K562 (cell line): ENCODE data around the gene FBXO28. TPM values are rescaled to one million over a fixed set of nuclear protein-coding genes. Genes with fewer than 3 reads are reported as not detected.

Experiments
- EP300 ChIP-seq: IDR thresholded peaks from 2 replicates; pipeline ENCODE4 v1.6.1; 2012; ENCODE audit warnings: low read length, improper control_type of control experiment
- GTF2A2 ChIP-seq: IDR thresholded peaks from 2 replicates; pipeline ENCODE4 v1.6.1; 2016; ENCODE audit warnings: mild to moderate bottlenecking, missing genetic modification characterization, missing compliant biosample characterization
- JUNB ChIP-seq: fragments of 450-650 bp; formaldehyde crosslinking; conservative IDR thresholded peaks from 2 replicates; pipeline ENCODE4 v1.4.0; 2020; ENCODE audit warnings: mild to moderate bottlenecking
- NCOA6 ChIP-seq: fragments of 450-650 bp; IDR thresholded peaks from 2 replicates; pipeline ENCODE4 v1.6.1; 2017; ENCODE audit warnings: mild to moderate bottlenecking
- PPARD ChIP-seq: fragments of 250-450 bp; sonication (Bioruptor Pico); IDR thresholded peaks from 2 replicates; pipeline ENCODE4 v1.8.0; 2022; ENCODE audit warnings: inconsistent platforms, mild to moderate bottlenecking, moderate library complexity
- RBM15 ChIP-seq: fragments of 200-400 bp; formaldehyde crosslinking; IDR thresholded peaks from 2 replicates; pipeline ENCODE4 v1.6.1; 2018; ENCODE audit warnings: mild to moderate bottlenecking, low read length, moderate library complexity; ENCODE audit not compliant: insufficient read depth
- polyA plus RNA-seq, 8 experiments: library from polyadenylated mRNA; depleted of rRNA in 4 of 8; stranded (reverse) in 5 of 8; unstranded in 3 of 8; fragments of >200 nt; fragmentation: Nextera tagmentation in 2 of 8; fragmentation: Illumina TruSeq in 1 of 8; extraction: Ambion mirVana in 2 of 8; extraction: Trizol in 1 of 8; gene quantifications; 2 replicates each; pipeline versions ENCODE4 v1.2.1 to v1.2.3, GENCODE V29; 2011 to 2014; ENCODE audit warnings: inconsistent platforms in 1 of 8, missing spikeins in 1 of 8
- total RNA-seq, 7 experiments: library from RNA; depleted of rRNA in 6 of 7; stranded (reverse); fragments of >200 nt in 6 of 7; fragmentation: Illumina TruSeq in 2 of 7; extraction: Trizol in 2 of 7; gene quantifications; 2 replicates each; pipeline versions ENCODE4 v1.2.1 to v1.2.3, GENCODE V29; 2011 to 2021; ENCODE audit warnings: low replicate concordance in 1 of 7
- TF ChIP-seq, protein P1 (sequence below): fragments of 200-800 bp; sonication (Bioruptor generic); IDR thresholded peaks from 2 replicates; pipeline ENCODE4 v1.6.1; 2017; ENCODE audit warnings: missing genetic modification characterization, missing compliant biosample characterization
- TF ChIP-seq, protein P2 (sequence below), 2 experiments: fragments of 450-650 bp in 1 of 2; sonication (generic) in 1 of 2; formaldehyde crosslinking in 1 of 2; IDR thresholded peaks; 2 replicates each; pipeline versions ENCODE4 v1.7.1 to v1.9.0; 2016 to 2022; ENCODE audit warnings: inconsistent platforms in 1 of 2, mild to moderate bottlenecking in 1 of 2, missing genetic modification reagents in 1 of 2
- TF ChIP-seq, protein P3 (sequence below): fragments of 250-450 bp; sonication (Bioruptor Pico); IDR thresholded peaks from 2 replicates; pipeline ENCODE4 v1.4.0; 2020; ENCODE audit warnings: mild to moderate bottlenecking, moderate library complexity
- TF ChIP-seq, protein P4 (sequence below): sonication (generic); formaldehyde crosslinking; IDR thresholded peaks from 2 replicates; pipeline ENCODE4 v1.5.0; 2020; ENCODE audit warnings: missing genetic modification reagents
- TF ChIP-seq, protein P5 (sequence below): IDR thresholded peaks from 2 replicates; pipeline ENCODE4 v1.6.1; 2011; ENCODE audit not compliant: insufficient read length; ENCODE audit errors: extremely low read depth

Gene FBXO28
- total and polyA plus RNA-seq, 9 of the 15 experiments (the other 6 are each of a cell fraction or from before 2014, with no cell fraction given): 4.1 to 34.8 (median 25.3) TPM

DNA sequence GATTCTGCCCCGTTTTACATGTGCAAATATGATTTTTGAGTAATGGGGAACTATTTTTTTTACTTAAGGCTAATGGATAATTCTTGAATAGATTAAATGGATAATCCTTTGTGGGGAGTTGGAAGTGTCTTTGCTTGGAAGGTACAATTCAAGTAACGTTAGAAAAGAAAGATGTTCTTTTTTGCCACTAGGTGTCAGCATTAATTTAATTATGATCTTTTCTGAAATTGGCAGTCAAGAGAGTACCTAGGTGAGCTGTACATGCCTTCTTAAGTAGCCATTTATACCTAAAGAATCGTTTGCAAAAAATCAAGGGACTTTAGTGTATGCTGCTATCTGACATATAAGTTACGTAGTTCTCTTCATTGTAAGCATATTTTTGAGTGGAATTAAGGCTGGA lies 2.2 kb downstream of the FBXO28 start (continued):
- TF ChIP-seq, protein P1, sequence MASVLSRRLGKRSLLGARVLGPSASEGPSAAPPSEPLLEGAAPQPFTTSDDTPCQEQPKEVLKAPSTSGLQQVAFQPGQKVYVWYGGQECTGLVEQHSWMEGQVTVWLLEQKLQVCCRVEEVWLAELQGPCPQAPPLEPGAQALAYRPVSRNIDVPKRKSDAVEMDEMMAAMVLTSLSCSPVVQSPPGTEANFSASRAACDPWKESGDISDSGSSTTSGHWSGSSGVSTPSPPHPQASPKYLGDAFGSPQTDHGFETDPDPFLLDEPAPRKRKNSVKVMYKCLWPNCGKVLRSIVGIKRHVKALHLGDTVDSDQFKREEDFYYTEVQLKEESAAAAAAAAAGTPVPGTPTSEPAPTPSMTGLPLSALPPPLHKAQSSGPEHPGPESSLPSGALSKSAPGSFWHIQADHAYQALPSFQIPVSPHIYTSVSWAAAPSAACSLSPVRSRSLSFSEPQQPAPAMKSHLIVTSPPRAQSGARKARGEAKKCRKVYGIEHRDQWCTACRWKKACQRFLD (CRISPR knock-in tag): no peak
- no peak for TF ChIP-seq NCOA6
- TF ChIP-seq, protein P2, sequence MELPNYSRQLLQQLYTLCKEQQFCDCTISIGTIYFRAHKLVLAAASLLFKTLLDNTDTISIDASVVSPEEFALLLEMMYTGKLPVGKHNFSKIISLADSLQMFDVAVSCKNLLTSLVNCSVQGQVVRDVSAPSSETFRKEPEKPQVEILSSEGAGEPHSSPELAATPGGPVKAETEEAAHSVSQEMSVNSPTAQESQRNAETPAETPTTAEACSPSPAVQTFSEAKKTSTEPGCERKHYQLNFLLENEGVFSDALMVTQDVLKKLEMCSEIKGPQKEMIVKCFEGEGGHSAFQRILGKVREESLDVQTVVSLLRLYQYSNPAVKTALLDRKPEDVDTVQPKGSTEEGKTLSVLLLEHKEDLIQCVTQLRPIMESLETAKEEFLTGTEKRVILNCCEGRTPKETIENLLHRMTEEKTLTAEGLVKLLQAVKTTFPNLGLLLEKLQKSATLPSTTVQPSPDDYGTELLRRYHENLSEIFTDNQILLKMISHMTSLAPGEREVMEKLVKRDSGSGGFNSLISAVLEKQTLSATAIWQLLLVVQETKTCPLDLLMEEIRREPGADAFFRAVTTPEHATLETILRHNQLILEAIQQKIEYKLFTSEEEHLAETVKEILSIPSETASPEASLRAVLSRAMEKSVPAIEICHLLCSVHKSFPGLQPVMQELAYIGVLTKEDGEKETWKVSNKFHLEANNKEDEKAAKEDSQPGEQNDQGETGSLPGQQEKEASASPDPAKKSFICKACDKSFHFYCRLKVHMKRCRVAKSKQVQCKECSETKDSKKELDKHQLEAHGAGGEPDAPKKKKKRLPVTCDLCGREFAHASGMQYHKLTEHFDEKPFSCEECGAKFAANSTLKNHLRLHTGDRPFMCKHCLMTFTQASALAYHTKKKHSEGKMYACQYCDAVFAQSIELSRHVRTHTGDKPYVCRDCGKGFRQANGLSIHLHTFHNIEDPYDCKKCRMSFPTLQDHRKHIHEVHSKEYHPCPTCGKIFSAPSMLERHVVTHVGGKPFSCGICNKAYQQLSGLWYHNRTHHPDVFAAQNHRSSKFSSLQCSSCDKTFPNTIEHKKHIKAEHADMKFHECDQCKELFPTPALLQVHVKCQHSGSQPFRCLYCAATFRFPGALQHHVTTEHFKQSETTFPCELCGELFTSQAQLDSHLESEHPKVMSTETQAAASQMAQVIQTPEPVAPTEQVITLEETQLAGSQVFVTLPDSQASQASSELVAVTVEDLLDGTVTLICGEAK (IDR thresholded peaks at IDR 0.05): 0 out of 2 replicates have a peak, but pooled peaks have one; percentile 18
- TF ChIP-seq, protein P2 (CRISPR knock-in tag; IDR thresholded peaks at IDR 0.05): no peak
- TF ChIP-seq, protein P3, sequence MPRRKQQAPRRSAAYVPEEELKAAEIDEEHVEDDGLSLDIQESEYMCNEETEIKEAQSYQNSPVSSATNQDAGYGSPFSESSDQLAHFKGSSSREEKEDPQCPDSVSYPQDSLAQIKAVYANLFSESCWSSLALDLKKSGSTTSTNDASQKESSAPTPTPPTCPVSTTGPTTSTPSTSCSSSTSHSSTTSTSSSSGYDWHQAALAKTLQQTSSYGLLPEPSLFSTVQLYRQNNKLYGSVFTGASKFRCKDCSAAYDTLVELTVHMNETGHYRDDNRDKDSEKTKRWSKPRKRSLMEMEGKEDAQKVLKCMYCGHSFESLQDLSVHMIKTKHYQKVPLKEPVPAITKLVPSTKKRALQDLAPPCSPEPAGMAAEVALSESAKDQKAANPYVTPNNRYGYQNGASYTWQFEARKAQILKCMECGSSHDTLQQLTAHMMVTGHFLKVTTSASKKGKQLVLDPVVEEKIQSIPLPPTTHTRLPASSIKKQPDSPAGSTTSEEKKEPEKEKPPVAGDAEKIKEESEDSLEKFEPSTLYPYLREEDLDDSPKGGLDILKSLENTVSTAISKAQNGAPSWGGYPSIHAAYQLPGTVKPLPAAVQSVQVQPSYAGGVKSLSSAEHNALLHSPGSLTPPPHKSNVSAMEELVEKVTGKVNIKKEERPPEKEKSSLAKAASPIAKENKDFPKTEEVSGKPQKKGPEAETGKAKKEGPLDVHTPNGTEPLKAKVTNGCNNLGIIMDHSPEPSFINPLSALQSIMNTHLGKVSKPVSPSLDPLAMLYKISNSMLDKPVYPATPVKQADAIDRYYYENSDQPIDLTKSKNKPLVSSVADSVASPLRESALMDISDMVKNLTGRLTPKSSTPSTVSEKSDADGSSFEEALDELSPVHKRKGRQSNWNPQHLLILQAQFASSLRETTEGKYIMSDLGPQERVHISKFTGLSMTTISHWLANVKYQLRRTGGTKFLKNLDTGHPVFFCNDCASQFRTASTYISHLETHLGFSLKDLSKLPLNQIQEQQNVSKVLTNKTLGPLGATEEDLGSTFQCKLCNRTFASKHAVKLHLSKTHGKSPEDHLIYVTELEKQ (CRISPR knock-in tag): no peak
- no peak for TF ChIP-seq JUNB (CRISPR knock-in tag)
- no peak for TF ChIP-seq PPARD (CRISPR knock-in tag)
- TF ChIP-seq, protein P4, sequence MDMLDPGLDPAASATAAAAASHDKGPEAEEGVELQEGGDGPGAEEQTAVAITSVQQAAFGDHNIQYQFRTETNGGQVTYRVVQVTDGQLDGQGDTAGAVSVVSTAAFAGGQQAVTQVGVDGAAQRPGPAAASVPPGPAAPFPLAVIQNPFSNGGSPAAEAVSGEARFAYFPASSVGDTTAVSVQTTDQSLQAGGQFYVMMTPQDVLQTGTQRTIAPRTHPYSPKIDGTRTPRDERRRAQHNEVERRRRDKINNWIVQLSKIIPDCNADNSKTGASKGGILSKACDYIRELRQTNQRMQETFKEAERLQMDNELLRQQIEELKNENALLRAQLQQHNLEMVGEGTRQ (CRISPR knock-in tag): no peak
- TF ChIP-seq GTF2A2 (tag): no peak
- no peak for TF ChIP-seq RBM15
- TF ChIP-seq, protein P5, sequence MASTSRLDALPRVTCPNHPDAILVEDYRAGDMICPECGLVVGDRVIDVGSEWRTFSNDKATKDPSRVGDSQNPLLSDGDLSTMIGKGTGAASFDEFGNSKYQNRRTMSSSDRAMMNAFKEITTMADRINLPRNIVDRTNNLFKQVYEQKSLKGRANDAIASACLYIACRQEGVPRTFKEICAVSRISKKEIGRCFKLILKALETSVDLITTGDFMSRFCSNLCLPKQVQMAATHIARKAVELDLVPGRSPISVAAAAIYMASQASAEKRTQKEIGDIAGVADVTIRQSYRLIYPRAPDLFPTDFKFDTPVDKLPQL: no peak
- no peak for TF ChIP-seq EP300
